HG03095 (cell line): ENCODE data around the gene ZNF106.

Source experiments
- ATAC-seq: cut with Tn5 transposase; IDR thresholded peaks from one replicate; pipeline ENCODE4 v1.9.1; 2021; ENCODE audit warnings: moderate library complexity; ENCODE audit not compliant: unreplicated experiment

Gene ZNF106

DNA sequence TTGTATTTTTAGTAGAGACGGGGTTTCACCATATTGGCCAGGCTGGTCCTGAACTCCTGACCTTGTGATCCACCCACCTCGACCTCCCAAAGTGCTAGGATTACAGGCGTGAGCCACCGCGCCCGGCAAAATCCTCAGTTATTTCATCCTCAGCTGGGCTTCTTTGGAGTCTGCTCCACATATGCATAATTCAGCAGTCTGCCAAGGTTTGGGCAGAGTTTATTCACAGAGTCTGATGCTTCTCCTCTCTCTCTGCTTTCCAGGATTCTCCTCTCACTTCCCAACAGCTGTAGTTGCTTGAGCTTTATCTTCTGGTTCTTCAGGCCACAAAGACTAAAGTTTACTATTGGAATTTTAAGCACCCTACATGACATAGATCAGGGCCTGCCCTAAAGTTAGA, 8.2 kb downstream of the ZNF106 start:
- no peak for ATAC-seq

GRCh38 chr15:42474827-42475226, 16.1 kb downstream of the ZNF106 start:
- ATAC-seq: no peak

- ATAC-seq: no peak
These were observed 19.9 kb downstream of the ZNF106 start for GRCh38 chr15:42471002-42471401.

GRCh38 chr15:42465520-42466259, 25.3 kb downstream of the ZNF106 start:
- ATAC-seq: no peak

DNA sequence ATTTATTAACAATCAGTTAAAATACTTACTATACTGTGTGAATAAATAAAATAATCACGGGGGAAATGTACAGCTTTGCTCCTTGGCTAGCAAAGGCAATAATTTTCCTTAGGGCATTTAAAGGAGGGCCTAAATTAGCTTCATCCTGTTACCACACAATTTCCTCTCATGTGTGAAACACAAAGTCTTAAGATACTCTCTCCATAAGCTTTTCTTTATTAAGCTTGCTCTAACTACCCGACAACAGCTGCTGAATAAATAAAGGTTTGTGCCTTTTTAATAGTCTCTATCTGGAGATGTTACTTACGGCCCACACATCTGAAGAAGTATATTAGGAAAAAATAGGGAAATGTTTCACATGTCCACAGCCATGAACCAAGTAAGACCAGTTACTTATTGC, 29.7 kb downstream of the ZNF106 start:
- ATAC-seq: no peak

GRCh38 chr15:42457445-42458442, 33.2 kb downstream of the ZNF106 start:
- peak; percentile 82 for ATAC-seq

GRCh38 chr15:42456971-42457370, 34.0 kb downstream of the ZNF106 start:
- ATAC-seq: no peak

DNA sequence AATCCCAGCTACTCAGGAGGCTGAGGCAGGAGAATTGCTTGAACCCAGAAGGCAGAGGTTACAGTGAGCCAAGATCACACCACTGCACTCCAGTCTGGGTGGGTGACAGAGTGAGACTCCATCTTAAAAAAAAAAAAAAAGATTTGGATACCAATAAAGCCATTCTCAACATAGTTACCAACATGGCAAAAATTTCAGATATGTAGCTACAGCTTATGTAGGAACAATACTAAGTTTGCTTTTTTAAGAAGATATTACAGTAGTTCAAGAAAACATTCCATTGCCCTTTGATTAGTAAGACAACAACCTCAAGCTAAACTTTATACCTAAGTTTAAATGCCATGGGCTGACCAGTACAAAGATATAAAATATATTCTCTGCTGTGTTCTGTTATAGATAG, 34.4 kb downstream of the ZNF106 start:
- ATAC-seq: no peak

- no peak for ATAC-seq
These were observed 37.1 kb downstream of the ZNF106 start for GRCh38 chr15:42453826-42454225.

DNA sequence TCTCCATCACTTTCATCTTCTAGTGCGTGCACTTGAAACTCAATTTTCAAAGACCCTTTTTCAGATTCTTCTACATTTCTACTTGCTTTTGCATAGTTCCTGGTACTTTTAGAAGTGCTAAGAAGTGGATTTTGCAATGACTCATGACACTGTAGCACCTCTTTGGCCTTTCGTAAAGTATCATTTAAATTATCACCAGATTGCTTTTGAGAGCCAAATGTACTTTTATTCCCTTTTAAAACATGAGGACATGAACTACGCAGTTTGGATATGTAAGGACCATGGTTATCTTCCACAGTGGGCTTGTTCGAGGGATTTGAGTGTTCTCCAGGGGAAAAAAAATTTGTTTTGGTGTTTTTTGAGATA, 40.5 kb downstream of the ZNF106 start:
- no peak for ATAC-seq

- no peak for ATAC-seq
These were observed 41.0 kb downstream of the ZNF106 start for GRCh38 chr15:42449770-42450424.

DNA sequence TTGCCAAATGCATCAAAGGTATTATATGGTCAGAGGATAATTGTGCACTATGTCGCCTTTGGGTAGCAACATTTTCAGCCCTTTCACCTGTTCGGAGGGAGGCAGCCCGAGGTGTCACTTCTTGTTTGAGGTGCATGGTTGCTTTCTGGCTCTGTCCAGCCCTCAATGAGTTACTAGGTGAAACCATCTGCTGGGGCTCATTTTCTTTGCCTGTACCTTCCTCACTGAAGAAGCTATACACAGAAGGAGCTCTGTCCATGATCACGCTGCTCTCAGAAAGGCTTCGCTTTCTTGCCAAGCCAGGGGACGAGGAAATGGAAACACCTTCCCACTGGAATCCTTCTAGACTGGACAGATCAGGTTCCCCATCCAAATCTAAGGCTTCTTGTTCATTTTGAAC, 42.7 kb downstream of the ZNF106 start:
- ATAC-seq: no peak

DNA sequence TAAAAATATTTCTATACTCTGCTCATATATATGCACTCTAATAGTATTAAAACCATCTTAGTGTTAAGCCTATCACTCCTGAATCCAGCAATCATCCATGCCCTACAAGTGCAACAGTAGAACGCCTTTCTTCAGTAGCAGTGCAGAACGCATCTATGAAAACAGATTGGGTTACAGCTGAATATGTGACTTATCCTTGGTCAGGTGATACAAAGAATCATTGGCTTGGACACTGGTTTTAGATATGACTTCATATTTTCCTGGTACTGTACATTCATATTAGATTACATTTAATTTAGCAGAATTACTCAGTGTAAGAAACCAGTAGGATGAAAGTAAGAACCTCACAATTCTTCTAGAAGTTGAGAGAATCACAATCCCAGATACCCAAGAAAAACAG, 43.3 kb downstream of the ZNF106 start:
- no peak for ATAC-seq

- ATAC-seq: no peak
These were observed 45.4 kb downstream of the ZNF106 start for GRCh38 chr15:42445551-42445950.

DNA sequence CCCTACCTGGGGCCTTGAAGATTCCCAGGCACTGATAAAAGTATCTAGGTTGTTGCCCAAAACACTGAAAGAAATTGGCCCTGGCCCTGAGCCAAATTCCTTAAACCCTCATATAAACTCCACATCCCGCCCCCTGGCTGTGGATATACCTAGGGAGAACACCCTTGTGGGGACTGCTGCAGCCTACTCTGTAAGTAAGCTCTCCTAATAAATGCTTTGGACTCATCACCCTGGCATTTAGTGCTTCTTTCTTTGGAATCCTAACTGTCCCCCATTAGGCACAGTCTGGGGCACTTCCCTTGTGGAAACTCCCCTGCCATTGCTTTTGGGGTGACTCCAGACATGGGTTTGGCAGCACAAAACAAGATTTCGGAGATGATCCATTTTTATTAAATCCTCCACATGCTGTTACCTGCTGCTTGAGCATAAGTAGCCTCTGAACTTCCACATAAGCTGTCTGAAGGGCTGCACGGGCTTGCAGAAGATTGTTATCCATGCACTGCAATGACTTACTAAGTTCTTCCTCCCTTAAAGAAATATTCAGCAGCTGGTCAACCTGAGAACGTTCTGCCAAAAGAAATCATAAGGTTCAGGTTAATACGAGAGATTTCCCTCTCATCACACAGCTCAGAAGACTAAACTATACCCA, 46.4 kb downstream of the ZNF106 start:
- ATAC-seq: no peak

- no peak for ATAC-seq
These were observed 63.3 kb downstream of the ZNF106 start for GRCh38 chr15:42427429-42428223.

DNA sequence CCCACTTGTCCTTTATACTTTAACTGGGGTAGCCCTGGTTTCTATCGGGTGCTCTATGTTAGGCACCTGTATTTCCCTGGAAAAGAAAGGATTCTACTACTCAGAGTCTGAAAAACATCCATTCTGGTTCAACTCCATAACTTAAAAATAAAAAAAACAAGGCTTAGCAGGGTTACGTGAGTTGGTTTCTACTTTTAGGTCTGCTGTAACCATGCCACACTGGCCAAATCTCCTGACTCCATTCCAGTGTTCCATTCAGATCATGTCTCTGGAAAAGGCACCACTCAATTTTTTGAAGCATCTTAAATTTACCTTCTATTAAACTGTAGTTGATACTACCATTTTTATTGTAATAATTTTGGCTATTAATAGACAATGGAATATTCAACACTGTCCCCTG, 69.6 kb downstream of the ZNF106 start:
- no peak for ATAC-seq

DNA sequence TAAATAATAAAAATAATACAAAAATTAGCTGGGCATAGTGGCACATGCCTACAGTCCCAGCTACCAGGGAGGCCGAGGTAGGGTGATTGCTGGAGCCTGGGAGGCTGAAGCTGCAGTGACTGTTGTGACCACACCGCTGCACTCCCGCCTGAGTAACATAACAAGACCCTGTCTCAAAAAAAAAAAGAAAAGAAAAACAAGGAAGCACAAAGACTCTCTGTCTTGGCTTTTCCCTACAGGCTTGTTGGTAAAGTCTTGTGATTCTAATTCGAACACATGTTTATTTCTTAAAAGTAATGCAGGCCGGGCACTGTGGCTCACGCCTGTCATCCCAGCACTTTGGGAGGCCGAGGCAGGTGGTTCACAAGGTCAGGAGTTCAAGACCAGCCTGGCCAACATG, 71.6 kb downstream of the ZNF106 start:
- no peak for ATAC-seq

GRCh38 chr15:42413920-42414319, 77.0 kb downstream of the ZNF106 start:
- ATAC-seq: no peak

DNA sequence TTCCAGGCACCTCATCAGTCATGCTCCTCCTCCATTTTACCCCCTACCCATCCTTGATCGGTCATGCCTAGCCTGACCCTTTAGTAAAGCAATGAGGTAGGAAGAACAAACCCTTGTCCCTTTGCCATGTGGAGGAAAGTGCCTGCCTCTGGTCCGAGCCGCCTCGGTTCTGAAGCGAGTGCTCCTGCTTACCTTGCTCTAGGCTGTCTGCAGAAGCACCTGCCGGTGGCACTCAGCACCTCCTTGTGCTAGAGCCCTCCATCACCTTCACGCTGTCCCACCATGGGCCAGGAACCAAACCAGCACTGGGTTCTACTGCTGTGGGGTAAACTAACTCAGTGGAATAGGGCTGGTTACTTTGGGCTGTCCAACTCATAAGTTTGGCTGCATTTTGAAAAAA, 79.1 kb downstream of the ZNF106 start:
- no peak for ATAC-seq
